22Rv1 (cell line): Measurements from ENCODE around the gene ARSK.

Experiments used
- H3K27ac ChIP-seq: fragments of 450-650 bp; 2 replicates; pipeline ENCODE4 v1.5.1; 2017
- CTCF ChIP-seq: fragments of 450-650 bp; IDR thresholded peaks from 2 replicates; pipeline ENCODE4 v1.5.1; 2017; ENCODE audit warnings: mild to moderate bottlenecking
- ZFX ChIP-seq: fragments of 450-650 bp; IDR thresholded peaks from 2 replicates; pipeline ENCODE4 v1.6.1; 2017; ENCODE audit warnings: antibody characterized with exemption, borderline replicate concordance

ARSK gene

GRCh38 chr5:95652849-95653248 is 97.9 kb downstream of the ARSK start:
- TF ChIP-seq CTCF (no peak), ZFX (no peak)

GRCh38 chr5:95654196-95654595 is 99.3 kb downstream of the ARSK start:
- no peak overlapping the region for H3K27ac ChIP-seq
- TF ChIP-seq ZFX (no peak), CTCF (no peak)

More at GRCh38 chr5:95652849-95653248, 97.9 kb downstream of the ARSK start:
- H3K27ac ChIP-seq: no peak overlapping the region
